ENCODE data around the gene PIGT.

DNA sequence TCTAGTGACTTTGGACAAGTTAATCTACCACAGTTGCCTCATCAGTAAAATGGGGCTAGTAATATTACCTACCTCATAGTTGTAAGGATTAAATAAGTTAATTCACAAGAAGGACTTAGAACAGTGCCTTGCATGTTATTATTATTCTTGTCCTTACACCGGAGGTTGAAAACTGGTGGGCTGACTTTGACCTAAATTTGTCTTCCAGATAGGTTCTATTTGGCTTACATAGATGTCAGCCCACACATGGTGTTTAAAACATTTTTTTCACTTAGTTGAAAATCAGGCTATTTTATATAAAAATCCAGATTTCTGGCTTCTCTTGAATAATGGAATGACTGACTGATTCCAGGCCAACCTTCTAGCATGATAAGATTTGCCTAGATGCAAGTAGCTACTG, 49.7 kb upstream of the PIGT start:
- TF ChIP-seq ELF4 (IDR thresholded peaks at IDR 0.05) = no peak
- TF ChIP-seq FOXA1 (IDR thresholded peaks at IDR 0.05) = no peak
- TF ChIP-seq L3MBTL2 (conservative IDR thresholded peaks at IDR 0.05) = no peak
- TF ChIP-seq SP1 (IDR thresholded peaks at IDR 0.05) = no peak
- TF ChIP-seq ZNF384 (IDR thresholded peaks at IDR 0.05) = no peak
- TF ChIP-seq CTBP1 (IDR thresholded peaks at IDR 0.05; ENCODE audit: borderline replicate concordance) = no peak
- TF ChIP-seq, protein P1, sequence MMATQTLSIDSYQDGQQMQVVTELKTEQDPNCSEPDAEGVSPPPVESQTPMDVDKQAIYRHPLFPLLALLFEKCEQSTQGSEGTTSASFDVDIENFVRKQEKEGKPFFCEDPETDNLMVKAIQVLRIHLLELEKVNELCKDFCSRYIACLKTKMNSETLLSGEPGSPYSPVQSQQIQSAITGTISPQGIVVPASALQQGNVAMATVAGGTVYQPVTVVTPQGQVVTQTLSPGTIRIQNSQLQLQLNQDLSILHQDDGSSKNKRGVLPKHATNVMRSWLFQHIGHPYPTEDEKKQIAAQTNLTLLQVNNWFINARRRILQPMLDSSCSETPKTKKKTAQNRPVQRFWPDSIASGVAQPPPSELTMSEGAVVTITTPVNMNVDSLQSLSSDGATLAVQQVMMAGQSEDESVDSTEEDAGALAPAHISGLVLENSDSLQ (IDR thresholded peaks at IDR 0.05) = no peak
- no peak for TF ChIP-seq LEF1 (IDR thresholded peaks at IDR 0.05; ENCODE audit: borderline replicate concordance)
- no peak for TF ChIP-seq ARNT (IDR thresholded peaks at IDR 0.05)
- no peak for TF ChIP-seq TARDBP (IDR thresholded peaks at IDR 0.05)
- no peak for TF ChIP-seq SUZ12 (IDR thresholded peaks at IDR 0.05)
- TF ChIP-seq NFRKB (IDR thresholded peaks at IDR 0.05) = no peak
